GM10266 (cell line): ENCODE results near the gene HHIP.

Experiments
- DNase-seq: peaks from one replicate; pipeline ENCODE4 v3.0.0; 2012; ENCODE audit errors: extremely low spot score
- CTCF ChIP-seq: IDR thresholded peaks from 2 replicates; pipeline ENCODE4 v1.5.1; 2012; ENCODE audit warnings: mild to moderate bottlenecking, low read depth; ENCODE audit not compliant: control insufficient read depth, insufficient read depth; ENCODE audit errors: missing control alignments

Gene HHIP

GRCh38 chr4:144734522-144734921 is 88.6 kb downstream of the HHIP start:
- no peak for DNase-seq
- TF ChIP-seq CTCF = no peak

- TF ChIP-seq CTCF = no peak
- DNase-seq = no peak
Measured at GRCh38 chr4:144738649-144739048, 92.7 kb downstream of the HHIP start.

GRCh38 chr4:144739511-144740033 is 93.6 kb downstream of the HHIP start:
- no peak for DNase-seq
- TF ChIP-seq CTCF = no peak

GRCh38 chr4:144740316-144740715 is 94.4 kb downstream of the HHIP start:
- TF ChIP-seq CTCF = no peak
- DNase-seq = no peak

- no peak for TF ChIP-seq CTCF
- DNase-seq = no peak
Measured at GRCh38 chr4:144748814-144749555, 103.0 kb downstream of the HHIP start.

- DNase-seq = no peak
- no peak for TF ChIP-seq CTCF
Measured at GRCh38 chr4:144750348-144750747, 104.4 kb downstream of the HHIP start.
